Stomach (tissue), 9 donors: ENCODE results near the gene FOXA1. TPM values are rescaled to one million over a fixed set of nuclear protein-coding genes. Genes with fewer than 3 reads are reported as not detected.

ENCODE experiments used
- DNase-seq, 2 donors: peaks; one replicate each; pipeline versions ENCODE4 v3.0.0 to v3.0.0-alpha.2; 2013 to 2019
- H3K27ac ChIP-seq, 5 donors: fragments of 200-600 bp in 4 of 5; sonication (generic) in 4 of 5; one replicate each; pipeline ENCODE4 v1.5.1; 2013 to 2019; ENCODE audit warnings: mild to moderate bottlenecking in 1 of 5, moderate library complexity in 1 of 5
- H3K27me3 ChIP-seq, 3 donors: fragments of 200-600 bp; sonication (generic); one replicate each; pipeline ENCODE4 v1.5.1; 2017 to 2019; ENCODE audit warnings: mixed run types in 1 of 3
- H3K36me3 ChIP-seq, 4 donors: fragments of 200-600 bp; sonication (generic); 1 replicate in 3 of 4; 2 replicates in 1 of 4; pipeline ENCODE4 v1.5.1; 2016 to 2019
- H3K4me1 ChIP-seq, 4 donors: fragments of 200-600 bp; sonication (generic); one replicate each; pipeline ENCODE4 v1.5.1; 2016 to 2019
- H3K4me3 ChIP-seq, 4 donors: fragments of 200-600 bp; sonication (generic) in 3 of 4; one replicate each; pipeline ENCODE4 v1.5.1; 2016 to 2019; ENCODE audit warnings: mild to moderate bottlenecking in 1 of 4
- H3K9me3 ChIP-seq, 4 donors: fragments of 200-600 bp; sonication (generic); one replicate each; pipeline ENCODE4 v1.5.1; 2016 to 2019
- CTCF ChIP-seq, 7 experiments: fragments of 450-650 bp in 4 of 7; fragments of 200-600 bp in 3 of 7; sonication (generic) in 3 of 7; IDR thresholded peaks; one replicate each; pipeline ENCODE4 v1.5.1; 2016 to 2019; ENCODE audit warnings: antibody characterized with exemption in 7 of 7, control low read depth in 2 of 7, mild to moderate bottlenecking in 1 of 7
- EP300 ChIP-seq: sonication (generic); formaldehyde crosslinking; IDR thresholded peaks from one replicate; pipeline ENCODE4 v1.6.1; 2017; ENCODE audit warnings: antibody characterized with exemption
- POLR2A ChIP-seq, 4 donors: fragments of 450-650 bp; IDR thresholded peaks; one replicate each; pipeline ENCODE4 v1.6.1; 2016; ENCODE audit warnings: antibody characterized with exemption in 4 of 4, control low read depth in 2 of 4, mild to moderate bottlenecking in 1 of 4, moderate library complexity in 1 of 4
- POLR2AphosphoS5 ChIP-seq, 3 donors: sonication (generic); formaldehyde crosslinking; IDR thresholded peaks; one replicate each; pipeline ENCODE4 v1.6.1; 2016; ENCODE audit warnings: antibody characterized with exemption in 3 of 3
- WGBS, 5 donors: extraction: QIAGEN DNeasy Blood & Tissue Kit in 3 of 5; methylation state at CpG; one replicate each; pipeline versions ENCODE4 v1.1.5 to v1.1.7; 2013 to 2018; 5-methylcytosine and 5-hydroxymethylcytosine counted together
- intact Hi-C: fragments of 100-400 bp; cut with DNase I; formaldehyde crosslinking; loops from one replicate; pipeline ENCODE4 v1.15.1; 2023; ENCODE audit warnings: low total_unique reads
- polyA plus RNA-seq, 3 donors: library from polyadenylated mRNA; stranded (reverse); fragments of 200-250 nt; gene quantifications; one replicate each; pipeline ENCODE4 v1.2.3, GENCODE V29; 2013
- total RNA-seq, 5 donors: library from RNA; depleted of rRNA; stranded (reverse); fragments of >200 nt; gene quantifications; one replicate each; pipeline versions ENCODE4 v1.1.0 to v1.2.3, GENCODE V29; 2014 to 2016
- donor health status: healthy with polysubstance abuse.
- donor health status: Bipolar disorder and iron deficiency.
- donor health status: healthy.

FOXA1 gene
- total and polyA plus RNA-seq, 8 donors, result 0.58 to 147 (median 26.9) TPM

GRCh38 chr14:37588956-37589714 is 5.9 kb downstream of the FOXA1 start:
- 5 to 15% (median 7%) methylated on average over 16 of the region's 16 CpGs for WGBS, 5 donors
- Histone ChIP-seq H3K4me1 (peaks cover 12 to 42% (median 26%) of the 10 kb centered on the region in 4 donors), H3K36me3 (peaks cover 0 to 4% (median 2%) of the 10 kb centered on the region in 4 donors), H3K9me3 (no peaks in the 10 kb centered on the region), H3K4me3 (peak overlapping the region; percentile 47 to 67 (median 58)), H3K27me3 (peaks cover 43 to 100% (median 70%) of the 10 kb centered on the region in 3 donors), H3K27ac (peak overlapping the region; percentile 86 to 95 (median 91))
- peak in 1 of 2 donors; percentile 51 for DNase-seq
- intact Hi-C loops, result no loop called here
- TF ChIP-seq POLR2AphosphoS5 (IDR thresholded peaks at IDR 0.05) (no peak), POLR2A (IDR thresholded peaks at IDR 0.05) (no peak), EP300 (no peak)

- H3K4me3 ChIP-seq, result peak overlapping the region; percentile 47 to 67 (median 58)
- peaks cover 43 to 100% (median 71%) of the 10 kb centered on the region in 3 donors for H3K27me3 ChIP-seq
- H3K36me3 ChIP-seq, result peaks cover 0 to 4% (median 2%) of the 10 kb centered on the region in 4 donors
- no peak for TF ChIP-seq POLR2A (IDR thresholded peaks at IDR 0.05)
- no peak for TF ChIP-seq POLR2AphosphoS5 (IDR thresholded peaks at IDR 0.05)
- TF ChIP-seq CTCF (IDR thresholded peaks at IDR 0.05), result no peak
- no peak for TF ChIP-seq EP300
- intact Hi-C loops, result no loop called here
- DNase-seq, result no peak
- no peaks in the 10 kb centered on the region for H3K9me3 ChIP-seq
- H3K4me1 ChIP-seq, result peaks cover 16 to 45% (median 30%) of the 10 kb centered on the region in 4 donors
- peak overlapping the region; percentile 86 to 96 (median 92) for H3K27ac ChIP-seq
- WGBS, 5 donors, result 2 to 14% (median 7%) methylated on average over 6 of the region's 6 CpGs
These were observed 6.4 kb downstream of the FOXA1 start for GRCh38 chr14:37588667-37588955.

GRCh38 chr14:37587881-37588666 is 7.0 kb downstream of the FOXA1 start:
- H3K4me1 ChIP-seq, result peaks cover 18 to 50% (median 34%) of the 10 kb centered on the region in 4 donors
- no peaks in the 10 kb centered on the region for H3K9me3 ChIP-seq
- 2 to 7% (median 3%) methylated on average over 18 to 63 of the region's 63 CpGs for WGBS, 5 donors
- peak overlapping the region; percentile 86 to 96 (median 92) for H3K27ac ChIP-seq
- H3K27me3 ChIP-seq, result peaks cover 43 to 100% (median 76%) of the 10 kb centered on the region in 3 donors
- peaks cover 0 to 4% (median 2%) of the 10 kb centered on the region in 4 donors for H3K36me3 ChIP-seq
- intact Hi-C loops, result no loop called here
- DNase-seq, result peak in 1 of 2 donors; percentile 52
- H3K4me3 ChIP-seq, result peak overlapping the region; percentile 47 to 67 (median 58)
- TF ChIP-seq POLR2A (IDR thresholded peaks at IDR 0.05), result no peak
- TF ChIP-seq POLR2AphosphoS5 (IDR thresholded peaks at IDR 0.05), result no peak
- no peak for TF ChIP-seq CTCF (IDR thresholded peaks at IDR 0.05)
- no peak for TF ChIP-seq EP300

GRCh38 chr14:37587131-37587803 is 7.8 kb downstream of the FOXA1 start:
- TF ChIP-seq POLR2A (IDR thresholded peaks at IDR 0.05) (no peak), CTCF (IDR thresholded peaks at IDR 0.05) (no peak), EP300 (no peak), POLR2AphosphoS5 (IDR thresholded peaks at IDR 0.05) (no peak)
- Histone ChIP-seq H3K27ac (peak overlapping the region; percentile 86 to 96 (median 92)), H3K36me3 (peaks cover 0 to 3% (median under 1%) of the 10 kb centered on the region in 4 donors), H3K4me1 (peaks cover 18 to 47% (median 34%) of the 10 kb centered on the region in 4 donors), H3K27me3 (peaks cover 37 to 100% (median 68%) of the 10 kb centered on the region in 3 donors), H3K9me3 (no peaks in the 10 kb centered on the region), H3K4me3 (peak overlapping the region in 3 of 4 donors; percentile 53 to 67 (median 62))
- peak in 1 of 2 donors; percentile 33 for DNase-seq
- WGBS, 5 donors, result 3 to 9% (median 6%) methylated on average over 4 of the region's 4 CpGs
- intact Hi-C loops, result no loop called here
